ENCODE measurements around the gene MYO9A.

GRCh38 chr15:71973366-71973765 is 144.6 kb downstream of the MYO9A start:
- TF ChIP-seq POLR2AphosphoS5 (IDR thresholded peaks at IDR 0.05) (no peak), POLR2A (IDR thresholded peaks at IDR 0.05) (no peak)

Measured in breast epithelium (tissue), 3 donors.